ENCODE data around the gene WEE1. TPM values are rescaled to one million over a fixed set of nuclear protein-coding genes. Genes with fewer than 3 reads are reported as not detected.
A peak's percentile ranks its signal among the peaks of the same experiment; 100 is the strongest.

Gene WEE1
- total RNA-seq, 1 donor from 2014 or later = 50.7 TPM

- H3K9ac ChIP-seq (ENCODE audit: low read length) = no peak overlapping the region
- no peak overlapping the region for H3K4me3 ChIP-seq (ENCODE audit: insufficient read depth, low read depth, low read length)
- no peak overlapping the region for H3K4me2 ChIP-seq (ENCODE audit: low read length)
- no peaks in the 10 kb centered on the region for H3K36me3 Mint-ChIP-seq (ENCODE audit: low read depth, unreplicated experiment)
- H4K20me1 ChIP-seq (ENCODE audit: insufficient read depth, low read length) = no peaks in the 10 kb centered on the region
- H3K4me1 Mint-ChIP-seq (ENCODE audit: low read depth, unreplicated experiment) = peaks cover 23% of the 10 kb centered on the region
- H2AFZ ChIP-seq (ENCODE audit: low read depth, low read length) = no peak overlapping the region
- H3K4me1 ChIP-seq (ENCODE audit: insufficient read depth, low read length) = peaks cover 11% of the 10 kb centered on the region
- H3K27ac ChIP-seq (ENCODE audit: low read depth, low read length) = no peak overlapping the region
- H3K27me3 ChIP-seq (ENCODE audit: insufficient read depth, low read length) = no peaks in the 10 kb centered on the region
- no peaks in the 10 kb centered on the region for H3K27me3 Mint-ChIP-seq (ENCODE audit: low read depth, unreplicated experiment)
- no peak overlapping the region for H3K27ac Mint-ChIP-seq (ENCODE audit: unreplicated experiment)
- no peak for FAIRE-seq
- no peaks in the 10 kb centered on the region for H3K79me2 ChIP-seq (ENCODE audit: insufficient read depth, low read length)
- DNase-seq (ENCODE audit: low read depth) = no peak
- no peak for TF ChIP-seq CTCF (IDR thresholded peaks at IDR 0.05; ENCODE audit: insufficient read depth, low read depth, low read length)
- no peak for TF ChIP-seq EZH2 (IDR thresholded peaks at IDR 0.05; ENCODE audit: insufficient read depth, low read length)
- H3K4me3 Mint-ChIP-seq (ENCODE audit: unreplicated experiment) = no peak overlapping the region
- no peaks in the 10 kb centered on the region for H3K9me3 Mint-ChIP-seq (ENCODE audit: unreplicated experiment)
- H3K9me3 ChIP-seq (ENCODE audit: insufficient read depth, low read depth, low read length) = no peaks in the 10 kb centered on the region
- H3K36me3 ChIP-seq (ENCODE audit: insufficient read depth, low read length) = no peaks in the 10 kb centered on the region
These were observed 23.5 kb downstream of the WEE1 start for GRCh38 chr11:9596926-9597464.

DNA sequence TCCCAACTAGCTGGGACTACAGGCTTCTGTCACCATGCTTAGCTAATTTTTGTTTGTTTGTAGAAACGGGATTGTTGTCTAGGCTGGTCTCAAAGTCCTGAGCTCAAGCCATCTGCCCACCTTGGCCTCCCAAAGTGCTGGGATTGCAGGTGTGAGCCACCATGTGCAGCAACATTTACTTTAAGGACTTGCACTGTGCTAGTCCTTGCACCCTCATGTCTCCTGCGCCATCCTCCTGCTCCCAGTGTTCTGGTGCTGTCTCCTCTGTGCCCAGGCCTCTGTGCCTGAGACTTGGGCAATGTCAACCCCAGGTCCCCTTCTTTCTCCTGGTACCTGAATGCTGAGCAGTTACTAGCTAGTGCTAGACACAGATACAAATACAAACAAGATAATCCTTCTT, 26.7 kb downstream of the WEE1 start:
- no peaks in the 10 kb centered on the region for H3K36me3 ChIP-seq (ENCODE audit: insufficient read depth, low read length)
- no peaks in the 10 kb centered on the region for H3K9me3 Mint-ChIP-seq (ENCODE audit: unreplicated experiment)
- H3K36me3 Mint-ChIP-seq (ENCODE audit: low read depth, unreplicated experiment) = no peaks in the 10 kb centered on the region
- H3K4me1 Mint-ChIP-seq (ENCODE audit: low read depth, unreplicated experiment) = peaks cover 24% of the 10 kb centered on the region
- H3K4me2 ChIP-seq (ENCODE audit: low read length) = no peak overlapping the region
- TF ChIP-seq CTCF (IDR thresholded peaks at IDR 0.05; ENCODE audit: insufficient read depth, low read depth, low read length) = no peak
- no peak for TF ChIP-seq EZH2 (IDR thresholded peaks at IDR 0.05; ENCODE audit: insufficient read depth, low read length)
- H3K4me3 ChIP-seq (ENCODE audit: insufficient read depth, low read depth, low read length) = no peak overlapping the region
- peak overlapping the region; percentile 55 for H3K4me3 Mint-ChIP-seq (ENCODE audit: unreplicated experiment)
- DNase-seq (ENCODE audit: low read depth) (no peak), FAIRE-seq (no peak)
- no peak overlapping the region for H3K27ac Mint-ChIP-seq (ENCODE audit: unreplicated experiment)
- H4K20me1 ChIP-seq (ENCODE audit: insufficient read depth, low read length) = no peaks in the 10 kb centered on the region
- no peaks in the 10 kb centered on the region for H3K27me3 ChIP-seq (ENCODE audit: insufficient read depth, low read length)
- H3K79me2 ChIP-seq (ENCODE audit: insufficient read depth, low read length) = no peaks in the 10 kb centered on the region
- no peak overlapping the region for H2AFZ ChIP-seq (ENCODE audit: low read depth, low read length)
- no peaks in the 10 kb centered on the region for H3K9me3 ChIP-seq (ENCODE audit: insufficient read depth, low read depth, low read length)
- H3K27me3 Mint-ChIP-seq (ENCODE audit: low read depth, unreplicated experiment) = no peaks in the 10 kb centered on the region
- peaks cover 11% of the 10 kb centered on the region for H3K4me1 ChIP-seq (ENCODE audit: insufficient read depth, low read length)
- no peak overlapping the region for H3K9ac ChIP-seq (ENCODE audit: low read length)
- H3K27ac ChIP-seq (ENCODE audit: low read depth, low read length) = no peak overlapping the region

DNA sequence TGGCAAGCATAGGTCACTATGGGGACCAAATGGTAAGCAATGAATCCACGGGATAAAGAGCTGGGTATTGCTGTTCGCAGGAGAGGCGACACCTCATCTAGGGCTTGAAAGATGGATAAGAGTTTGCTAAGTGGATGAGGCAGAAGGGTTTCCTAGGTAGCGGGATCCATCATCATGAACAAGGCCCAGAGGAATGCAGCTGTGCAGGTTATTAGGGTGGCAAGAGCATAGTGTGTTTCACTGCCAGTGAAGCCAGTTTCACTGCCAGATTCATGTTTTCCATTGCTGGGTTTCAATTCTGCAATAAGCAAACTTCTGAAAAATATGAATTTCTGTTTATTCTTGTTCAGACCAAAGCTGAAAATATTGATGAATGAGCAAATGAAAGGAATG, 27.2 kb downstream of the WEE1 start:
- Mint-ChIP-seq H3K4me1 (ENCODE audit: low read depth, unreplicated experiment) (peaks cover 21% of the 10 kb centered on the region), H3K4me3 (ENCODE audit: unreplicated experiment) (peak overlapping the region; percentile 55), H3K27ac (ENCODE audit: unreplicated experiment) (peak overlapping the region; percentile 68), H3K36me3 (ENCODE audit: low read depth, unreplicated experiment) (no peaks in the 10 kb centered on the region), H3K9me3 (ENCODE audit: unreplicated experiment) (peaks cover 2% of the 10 kb centered on the region), H3K27me3 (ENCODE audit: low read depth, unreplicated experiment) (no peaks in the 10 kb centered on the region)
- DNase-seq (ENCODE audit: low read depth) (peak; percentile 42), FAIRE-seq (no peak)
- Histone ChIP-seq H3K4me1 (ENCODE audit: insufficient read depth, low read length) (peaks cover 11% of the 10 kb centered on the region), H3K4me3 (ENCODE audit: insufficient read depth, low read depth, low read length) (no peak overlapping the region), H3K9ac (ENCODE audit: low read length) (no peak overlapping the region), H3K27ac (ENCODE audit: low read depth, low read length) (no peak overlapping the region), H3K36me3 (ENCODE audit: insufficient read depth, low read length) (no peaks in the 10 kb centered on the region), H4K20me1 (ENCODE audit: insufficient read depth, low read length) (no peaks in the 10 kb centered on the region), H2AFZ (ENCODE audit: low read depth, low read length) (no peak overlapping the region), H3K9me3 (ENCODE audit: insufficient read depth, low read depth, low read length) (no peaks in the 10 kb centered on the region), H3K4me2 (ENCODE audit: low read length) (peak overlapping the region; percentile 58), H3K79me2 (ENCODE audit: insufficient read depth, low read length) (no peaks in the 10 kb centered on the region), H3K27me3 (ENCODE audit: insufficient read depth, low read length) (no peaks in the 10 kb centered on the region)
- no peak for TF ChIP-seq EZH2 (IDR thresholded peaks at IDR 0.05; ENCODE audit: insufficient read depth, low read length)
- TF ChIP-seq CTCF (IDR thresholded peaks at IDR 0.05; ENCODE audit: insufficient read depth, low read depth, low read length) = no peak
